ENCODE measurements around the gene XPO5.

DNA sequence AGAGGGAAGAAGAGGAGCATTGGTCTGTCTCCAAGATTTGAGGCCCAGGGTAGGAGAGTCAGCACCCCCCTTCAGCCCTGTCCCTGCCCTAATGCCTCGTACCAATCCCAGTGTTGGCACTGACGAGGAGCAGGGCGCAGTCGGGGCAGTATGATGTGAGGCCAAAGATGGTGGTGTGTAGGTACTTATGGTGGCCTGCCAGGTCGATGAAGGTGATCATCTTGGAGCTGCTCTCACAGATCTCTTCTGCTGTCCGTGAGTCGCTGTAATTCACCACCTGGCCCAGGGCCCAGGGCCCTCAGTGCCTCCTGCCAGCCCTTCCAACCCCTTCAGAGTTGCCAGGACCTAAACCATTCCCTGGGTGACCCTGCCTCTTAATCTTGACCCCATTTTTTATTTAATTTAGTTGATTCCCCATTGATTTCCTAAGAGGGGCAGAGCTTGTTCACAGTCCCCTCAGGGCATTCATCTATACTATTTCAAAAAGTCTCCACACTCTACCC lies 49.0 kb upstream of the XPO5 start:
- TF ChIP-seq, protein P1, sequence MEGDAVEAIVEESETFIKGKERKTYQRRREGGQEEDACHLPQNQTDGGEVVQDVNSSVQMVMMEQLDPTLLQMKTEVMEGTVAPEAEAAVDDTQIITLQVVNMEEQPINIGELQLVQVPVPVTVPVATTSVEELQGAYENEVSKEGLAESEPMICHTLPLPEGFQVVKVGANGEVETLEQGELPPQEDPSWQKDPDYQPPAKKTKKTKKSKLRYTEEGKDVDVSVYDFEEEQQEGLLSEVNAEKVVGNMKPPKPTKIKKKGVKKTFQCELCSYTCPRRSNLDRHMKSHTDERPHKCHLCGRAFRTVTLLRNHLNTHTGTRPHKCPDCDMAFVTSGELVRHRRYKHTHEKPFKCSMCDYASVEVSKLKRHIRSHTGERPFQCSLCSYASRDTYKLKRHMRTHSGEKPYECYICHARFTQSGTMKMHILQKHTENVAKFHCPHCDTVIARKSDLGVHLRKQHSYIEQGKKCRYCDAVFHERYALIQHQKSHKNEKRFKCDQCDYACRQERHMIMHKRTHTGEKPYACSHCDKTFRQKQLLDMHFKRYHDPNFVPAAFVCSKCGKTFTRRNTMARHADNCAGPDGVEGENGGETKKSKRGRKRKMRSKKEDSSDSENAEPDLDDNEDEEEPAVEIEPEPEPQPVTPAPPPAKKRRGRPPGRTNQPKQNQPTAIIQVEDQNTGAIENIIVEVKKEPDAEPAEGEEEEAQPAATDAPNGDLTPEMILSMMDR (IDR thresholded peaks at IDR 0.05; ENCODE audit: borderline replicate concordance, extremely low read depth, low read length, poor library complexity, severe bottlenecking): no peak
- no peak for TF ChIP-seq EZH2 (IDR thresholded peaks at IDR 0.05; ENCODE audit: borderline replicate concordance, low read depth, low read length, severe bottlenecking)
